Activated effector memory CD4-positive, alpha-beta T cell treated with Interleukin-2 at 50 U/mL for 16 hours (primary cell): ENCODE measurements around the gene SLC1A2.

Source experiments
- DNase-seq: peaks from one replicate; pipeline ENCODE4 v3.0.0-alpha.2; 2020

Gene SLC1A2

DNA sequence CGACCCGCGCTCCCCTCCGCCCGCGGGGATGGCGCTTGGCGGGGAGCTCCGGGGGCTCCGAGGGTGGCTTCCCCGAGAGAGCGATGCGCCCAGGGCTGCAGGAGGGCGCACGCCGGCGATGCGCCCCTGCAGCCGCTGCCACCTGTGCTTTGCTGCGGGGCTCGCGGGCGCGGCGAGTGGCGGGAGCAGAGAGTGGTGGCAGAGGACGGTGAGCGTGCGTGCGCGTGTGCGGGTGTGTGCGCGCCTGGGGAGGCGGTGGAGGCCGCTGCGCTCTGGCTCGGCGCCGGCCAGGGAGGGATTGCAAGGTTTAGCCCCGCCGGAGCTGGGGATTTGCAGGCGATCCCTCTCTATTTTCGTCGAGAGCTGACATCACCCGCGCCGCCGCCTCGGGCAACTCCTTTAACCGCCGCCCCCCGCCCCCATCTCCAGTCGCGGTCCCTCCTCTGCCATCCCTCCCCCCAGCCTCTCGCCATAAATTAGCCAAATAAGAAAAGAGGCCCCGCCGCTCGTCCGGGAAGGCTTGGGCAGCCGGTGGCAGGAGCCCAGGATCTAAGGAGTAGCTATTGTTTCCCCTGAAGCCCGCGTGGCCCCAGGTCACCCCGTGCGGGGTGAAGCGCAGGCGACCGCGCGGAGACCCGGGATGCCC is at the start of gene SLC1A2:
Gene SLC1A2 (minus strand): TSS at position 375 of the 646 bp plus-strand sequence. CDS start 592 bp downstream, outside the sequence.
- no peak for DNase-seq

DNA sequence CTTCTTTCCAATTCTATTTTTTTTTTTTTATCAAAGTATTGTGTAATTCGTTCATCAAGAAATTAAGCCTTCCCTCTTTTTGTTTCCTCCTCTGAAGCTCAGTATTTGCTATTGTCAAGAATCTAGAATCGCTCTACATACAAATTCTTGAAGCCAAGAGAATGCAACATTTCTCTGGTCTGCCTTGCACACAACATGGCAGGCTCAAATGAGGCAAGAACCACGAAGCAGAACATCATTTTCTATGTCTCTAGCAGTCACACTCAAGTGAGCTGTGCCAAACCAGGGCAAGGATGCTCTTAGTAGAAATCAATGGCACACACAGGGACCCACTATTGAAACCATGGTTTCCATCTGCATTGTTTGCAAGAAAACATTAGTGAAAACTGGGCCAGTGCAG is 46.7 kb upstream of the SLC1A2 start:
- no peak for DNase-seq

DNA sequence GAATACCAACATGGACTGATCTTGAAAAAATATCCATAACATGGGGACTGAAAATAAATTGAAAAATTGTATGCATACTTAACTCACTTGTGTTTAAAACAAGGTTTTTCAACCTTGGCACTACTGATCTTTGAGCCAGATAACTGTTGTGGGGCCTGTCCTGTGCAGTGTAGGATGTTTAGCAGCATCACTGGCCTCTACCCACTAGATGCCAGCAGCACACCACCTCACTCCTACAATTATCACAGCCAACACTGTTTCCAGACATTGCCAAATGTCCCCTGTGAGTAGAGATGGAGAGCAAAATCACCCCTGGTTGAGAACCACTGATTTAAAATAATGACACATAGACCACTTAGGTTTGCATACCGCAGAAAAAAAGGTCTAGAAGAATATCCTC is 45.0 kb upstream of the SLC1A2 start:
- no peak for DNase-seq

DNA sequence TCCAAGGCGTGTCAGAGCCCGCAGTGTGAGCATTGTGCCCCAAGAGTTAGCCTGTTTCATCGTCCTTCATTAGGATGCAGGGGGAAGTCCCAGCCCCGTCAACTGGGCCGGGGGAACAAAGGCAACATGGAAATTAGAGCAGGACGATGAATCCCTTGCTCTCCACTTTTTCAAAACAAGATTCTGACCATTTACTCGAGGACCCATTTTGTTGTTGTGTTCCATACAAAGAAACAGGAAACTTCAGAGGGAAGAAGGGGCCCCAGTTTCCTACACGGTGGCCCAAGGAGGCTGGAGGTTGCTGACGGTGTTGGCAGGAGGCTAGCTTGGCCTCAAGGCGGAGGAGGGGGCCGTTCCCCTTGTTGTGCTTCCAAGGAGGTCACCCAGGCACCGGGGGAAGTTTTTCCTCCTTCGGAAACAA is 44.0 kb upstream of the SLC1A2 start:
- no peak for DNase-seq

DNA sequence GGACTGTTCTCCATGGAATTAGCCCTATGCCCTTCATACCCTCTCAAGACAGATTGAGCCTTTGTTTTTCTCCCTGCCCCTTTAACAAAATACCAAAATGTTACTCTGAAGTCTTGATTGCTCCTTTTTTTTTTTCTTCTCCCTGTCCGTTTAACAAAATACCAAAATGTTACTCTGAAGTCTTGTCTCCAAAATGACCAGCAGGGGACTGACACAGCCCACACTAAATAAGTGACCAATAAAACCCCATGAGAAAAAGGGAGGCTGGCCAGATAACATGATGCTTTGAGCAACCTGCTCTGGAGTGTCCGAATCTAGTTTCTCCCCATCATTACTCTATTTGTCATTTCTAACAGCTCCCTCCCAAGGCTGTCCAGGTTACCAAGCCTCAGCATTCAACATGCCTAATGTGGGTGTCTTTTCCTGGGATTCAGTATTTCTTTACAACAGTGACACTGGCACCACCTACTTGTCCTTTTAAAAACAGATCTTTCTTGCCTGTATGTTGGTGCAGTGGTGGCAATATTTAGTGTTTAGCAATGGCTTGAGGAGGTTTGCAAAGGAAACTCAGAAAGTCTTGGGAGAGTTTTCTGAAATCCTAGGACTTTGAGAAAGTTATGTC is 42.7 kb upstream of the SLC1A2 start:
- DNase-seq, result no peak

DNA sequence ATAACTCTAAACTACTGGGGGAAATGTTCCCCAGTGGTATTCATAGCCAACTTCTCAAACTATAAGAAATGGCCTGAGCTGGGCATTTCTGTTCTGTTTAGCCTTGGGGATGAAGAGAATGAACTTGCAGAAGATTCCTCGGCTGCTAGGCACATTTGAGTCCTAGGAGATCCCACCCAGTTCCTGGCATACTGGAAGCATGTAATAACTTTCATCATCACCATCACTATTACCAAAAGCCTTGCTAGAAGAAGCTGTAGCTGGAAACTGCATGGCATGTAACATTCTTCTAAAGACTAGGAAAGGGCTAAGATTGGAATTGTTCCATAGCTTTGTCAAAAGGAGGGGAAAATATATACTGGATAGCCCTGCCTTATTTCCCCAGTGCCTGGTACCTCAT is 40.1 kb upstream of the SLC1A2 start:
- DNase-seq, result no peak

DNA sequence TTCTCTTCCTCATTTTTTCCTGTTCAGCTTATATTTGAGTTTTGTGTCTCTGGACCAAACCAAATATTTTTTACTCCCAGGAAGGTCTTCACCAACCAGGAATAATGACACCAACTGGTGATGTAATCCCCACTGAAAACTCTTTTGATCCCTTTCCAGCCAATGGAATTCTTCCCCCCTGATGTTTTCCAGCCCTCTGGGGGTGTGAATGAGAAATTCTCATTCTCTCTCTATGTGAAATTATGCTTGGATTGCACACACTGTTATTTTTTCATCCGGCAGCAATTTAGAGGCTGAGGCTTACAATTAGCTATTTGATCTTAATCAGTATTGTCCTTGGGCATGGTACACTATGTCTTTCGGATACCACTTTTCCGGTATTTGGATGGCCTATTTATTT is 39.5 kb upstream of the SLC1A2 start:
- no peak for DNase-seq

DNA sequence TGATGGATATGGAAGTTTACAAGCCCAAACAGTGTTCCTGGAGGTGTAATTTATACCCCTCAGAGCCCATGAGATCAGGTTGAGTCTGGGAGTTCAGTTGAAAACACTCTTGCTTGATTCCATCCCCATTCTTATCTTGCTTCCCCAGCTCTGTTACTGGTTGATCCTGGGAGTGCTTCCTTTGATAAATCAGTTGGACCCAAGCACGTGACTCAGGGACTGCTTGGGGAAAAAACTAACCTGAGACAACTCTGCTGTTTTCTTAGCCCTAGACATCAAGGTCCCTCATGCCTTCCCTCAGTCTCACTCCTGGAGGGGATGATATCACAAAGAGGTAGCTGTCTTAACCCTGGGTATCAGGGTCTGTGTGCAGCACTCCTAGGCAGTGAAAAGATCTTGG is 35.0 kb upstream of the SLC1A2 start:
- DNase-seq, result no peak

DNA sequence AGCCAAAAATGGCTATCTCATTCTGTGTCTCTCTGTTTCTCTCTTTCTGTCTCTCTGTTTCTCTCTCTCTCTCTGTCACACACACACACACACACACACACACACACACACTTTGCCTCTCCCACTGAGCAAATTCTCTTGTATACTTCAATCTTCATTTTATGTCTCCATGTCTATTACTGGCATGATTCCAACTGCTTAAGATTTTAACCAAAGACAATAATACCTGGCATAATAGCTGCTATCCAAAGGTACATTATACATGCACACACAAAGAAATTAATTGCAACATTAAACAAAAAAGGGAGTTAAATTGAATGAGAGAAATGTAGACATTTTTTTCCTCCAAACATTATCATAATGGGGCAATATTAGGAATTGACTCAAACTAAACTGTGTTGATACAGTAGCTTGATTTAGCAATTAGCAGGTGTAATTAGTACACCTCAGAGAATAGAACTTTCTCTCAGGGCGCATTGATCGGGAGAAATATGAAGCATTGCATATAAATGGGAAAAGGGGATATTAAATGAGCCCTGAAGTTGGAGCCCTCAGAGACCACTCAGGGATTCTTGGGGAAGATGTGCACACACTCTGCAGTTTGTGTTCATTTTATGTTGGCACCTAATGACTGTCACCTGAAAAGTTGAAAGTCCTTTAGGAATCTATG is 17.4 kb upstream of the SLC1A2 start:
- no peak for DNase-seq

DNA sequence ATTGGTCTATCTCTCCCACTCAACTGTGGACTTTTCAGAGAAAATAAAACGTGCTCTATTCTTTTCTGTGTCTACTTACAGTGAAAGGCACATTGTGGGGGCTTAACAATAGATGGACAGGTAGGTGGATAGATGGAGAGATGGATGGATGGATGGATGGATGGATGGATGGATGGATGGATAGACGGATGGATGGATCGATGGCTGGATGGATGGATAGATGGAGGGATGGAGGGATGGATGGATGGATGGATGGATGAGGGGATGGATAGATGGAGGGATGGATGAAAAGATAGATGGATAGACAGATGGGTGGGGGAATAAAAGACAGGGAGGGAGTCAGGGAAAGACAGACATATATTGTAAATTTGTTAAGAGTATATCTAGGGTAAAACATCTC is 14.2 kb upstream of the SLC1A2 start:
- DNase-seq, result no peak

DNA sequence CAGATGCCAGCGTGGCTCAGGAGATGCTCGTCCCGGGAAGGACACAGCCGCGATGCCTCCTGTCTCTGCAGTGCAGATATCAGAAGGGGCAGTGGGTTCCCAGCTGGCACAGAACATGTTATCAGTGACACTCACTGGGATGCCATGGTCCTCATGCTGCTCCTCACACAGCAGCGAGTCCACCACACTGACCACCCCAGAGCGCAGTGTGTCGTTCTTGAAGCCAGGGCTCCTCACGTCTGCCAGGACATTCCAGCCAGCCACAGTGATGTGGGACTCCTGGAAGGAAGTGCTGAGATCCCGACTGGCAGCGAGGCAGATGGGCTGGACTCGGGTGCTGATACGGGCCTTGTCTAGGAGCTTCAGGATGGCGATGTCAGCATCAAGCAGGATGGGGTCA is 13.1 kb upstream of the SLC1A2 start:
- no peak for DNase-seq

DNA sequence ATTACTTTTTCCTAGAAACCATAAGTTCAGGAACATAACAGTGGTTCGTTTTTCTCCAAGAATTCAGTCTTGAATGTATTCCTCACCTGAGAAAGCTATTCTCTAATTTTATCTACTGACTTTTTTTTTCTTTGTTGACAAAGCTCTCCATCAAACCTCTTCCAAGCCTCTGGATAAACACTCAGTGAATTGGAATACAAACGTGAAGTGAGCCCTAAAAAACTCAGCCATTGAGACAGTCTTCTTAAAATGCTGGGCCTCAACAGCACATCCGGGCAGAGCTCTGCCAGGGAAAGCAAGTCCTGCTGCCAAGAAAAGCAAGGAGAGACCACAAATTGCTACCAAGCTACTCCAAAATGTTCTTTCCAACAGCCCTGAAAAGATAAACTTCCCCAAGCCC is 7.7 kb upstream of the SLC1A2 start:
- DNase-seq, result no peak

DNA sequence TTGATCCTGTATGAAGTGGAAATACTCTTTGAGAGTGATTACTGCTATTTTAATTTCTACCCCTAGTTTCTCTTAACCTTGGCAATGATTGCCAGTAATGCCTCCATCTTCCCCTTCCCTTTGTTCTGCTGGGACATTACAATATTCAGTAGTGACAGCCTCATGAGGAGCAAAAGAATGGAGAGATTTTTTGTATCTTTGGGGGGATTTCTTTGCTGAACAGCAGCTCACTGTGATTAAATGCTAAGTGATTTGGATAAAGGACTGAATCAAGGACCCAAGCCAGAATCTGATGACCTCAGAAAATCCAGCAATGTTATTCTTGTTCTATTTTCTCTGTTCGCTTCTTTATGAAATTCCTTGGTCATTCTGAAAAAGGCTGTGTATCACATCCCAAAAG is 7.0 kb upstream of the SLC1A2 start:
- DNase-seq, result no peak

DNA sequence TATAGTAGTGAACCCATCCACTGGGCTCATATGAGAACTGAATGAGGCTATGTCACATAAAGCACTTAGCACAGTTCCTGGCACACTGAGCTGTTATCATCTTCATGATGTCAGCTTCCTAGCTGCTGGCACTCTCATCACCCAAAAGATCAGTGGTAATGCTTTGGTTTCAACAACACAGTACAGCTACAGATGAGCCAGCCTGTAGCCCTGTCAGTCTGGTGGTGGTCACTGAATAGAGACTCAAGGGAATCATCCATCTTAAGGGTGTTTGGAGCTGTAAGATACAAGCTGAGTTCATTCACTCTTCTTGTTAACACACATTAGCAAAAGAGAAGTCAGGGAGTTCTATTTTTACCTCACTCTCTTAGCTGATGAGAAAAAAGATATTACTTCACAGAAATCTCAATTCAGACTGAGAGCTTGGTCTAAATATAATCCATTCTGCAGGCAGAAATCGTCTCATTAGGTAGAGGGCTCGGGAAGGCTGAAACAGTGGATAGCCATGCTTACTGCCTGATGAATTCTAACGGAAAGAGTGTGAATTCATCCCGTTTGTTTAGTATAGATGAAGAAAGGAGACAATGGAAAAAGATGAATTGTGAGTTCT is 6.3 kb upstream of the SLC1A2 start:
- no peak for DNase-seq

DNA sequence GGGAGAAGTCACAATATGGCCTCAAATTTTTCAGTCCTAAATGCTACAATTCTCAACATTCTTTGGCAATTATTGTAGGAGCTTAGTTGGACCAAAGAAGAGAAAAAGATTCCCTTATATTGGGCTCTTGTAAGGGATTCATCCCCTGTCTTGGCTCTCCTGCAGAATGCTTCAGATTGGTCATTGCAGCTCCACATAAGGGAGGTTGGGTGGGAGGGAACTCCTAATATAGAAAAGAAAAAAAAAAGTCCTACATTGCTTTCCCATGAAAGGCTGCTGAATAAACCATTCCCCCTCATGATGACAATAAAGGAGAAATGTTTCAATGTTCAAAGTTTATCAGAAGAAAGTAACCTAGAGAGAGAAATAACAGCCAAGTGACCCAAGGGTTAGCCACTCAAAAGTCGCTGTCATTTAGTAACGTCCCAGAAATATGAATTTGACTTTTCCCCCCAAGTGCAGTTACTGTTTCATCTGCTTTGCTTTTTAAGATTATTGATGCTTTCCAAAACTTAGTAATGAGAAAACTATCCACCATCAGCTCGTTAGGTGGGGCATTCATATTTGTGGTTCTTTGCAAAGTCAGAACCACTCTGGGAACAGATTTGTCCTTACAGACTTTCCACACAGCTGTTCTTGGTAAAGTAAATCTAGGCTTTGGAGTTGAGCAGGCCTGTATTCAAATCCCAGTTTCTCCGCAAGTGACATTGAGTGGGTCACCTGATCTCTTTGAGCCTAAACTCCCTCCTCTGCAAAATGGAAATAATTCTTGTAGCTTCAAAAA is 5.0 kb upstream of the SLC1A2 start:
- no peak for DNase-seq

DNA sequence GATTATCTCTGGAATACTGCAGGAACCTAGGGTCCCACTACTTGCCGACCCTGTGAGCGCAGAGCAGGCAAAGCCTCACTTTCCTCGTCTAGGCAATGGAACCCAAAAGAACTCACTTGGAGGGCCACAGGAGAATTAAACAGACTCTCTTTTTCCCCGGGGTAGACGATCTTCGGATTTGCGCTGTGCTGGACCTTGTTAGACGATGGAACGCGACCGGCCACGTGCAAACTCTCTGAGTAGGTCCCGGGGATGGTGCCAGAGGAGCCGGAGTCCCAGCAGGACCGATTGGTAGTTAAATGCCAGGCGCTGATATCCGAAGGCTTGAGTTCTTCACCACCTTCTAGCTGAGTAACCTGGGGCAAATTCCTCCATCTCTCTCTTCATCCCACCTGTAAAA is 1.0 kb upstream of the SLC1A2 start:
- DNase-seq, result no peak

DNA sequence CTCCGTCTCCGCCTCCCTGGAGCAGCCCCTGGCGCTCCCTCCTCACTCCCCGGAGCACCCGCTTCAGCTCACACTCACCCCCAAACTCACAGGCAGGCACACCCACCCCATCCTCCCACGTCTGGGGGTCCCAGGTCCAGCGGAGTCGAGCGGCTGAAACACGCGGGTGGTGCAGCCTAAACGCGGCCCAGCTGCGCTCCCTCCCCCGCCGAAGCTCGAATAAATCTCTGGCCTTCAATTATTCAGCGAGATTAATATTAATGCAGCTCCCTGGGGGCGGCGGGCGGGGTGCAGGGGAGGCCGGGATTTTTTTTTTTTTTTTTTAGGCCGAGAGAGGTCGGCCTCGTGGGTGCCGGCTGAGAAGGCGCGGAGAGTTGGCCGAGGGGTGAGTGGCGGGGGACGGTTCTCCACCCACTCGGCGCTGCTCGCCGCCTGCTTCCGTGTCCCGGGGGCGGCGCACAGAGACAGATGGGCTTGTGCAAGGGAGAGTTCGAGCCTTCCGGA is 524 bp upstream of the SLC1A2 start:
- no peak for DNase-seq

DNA sequence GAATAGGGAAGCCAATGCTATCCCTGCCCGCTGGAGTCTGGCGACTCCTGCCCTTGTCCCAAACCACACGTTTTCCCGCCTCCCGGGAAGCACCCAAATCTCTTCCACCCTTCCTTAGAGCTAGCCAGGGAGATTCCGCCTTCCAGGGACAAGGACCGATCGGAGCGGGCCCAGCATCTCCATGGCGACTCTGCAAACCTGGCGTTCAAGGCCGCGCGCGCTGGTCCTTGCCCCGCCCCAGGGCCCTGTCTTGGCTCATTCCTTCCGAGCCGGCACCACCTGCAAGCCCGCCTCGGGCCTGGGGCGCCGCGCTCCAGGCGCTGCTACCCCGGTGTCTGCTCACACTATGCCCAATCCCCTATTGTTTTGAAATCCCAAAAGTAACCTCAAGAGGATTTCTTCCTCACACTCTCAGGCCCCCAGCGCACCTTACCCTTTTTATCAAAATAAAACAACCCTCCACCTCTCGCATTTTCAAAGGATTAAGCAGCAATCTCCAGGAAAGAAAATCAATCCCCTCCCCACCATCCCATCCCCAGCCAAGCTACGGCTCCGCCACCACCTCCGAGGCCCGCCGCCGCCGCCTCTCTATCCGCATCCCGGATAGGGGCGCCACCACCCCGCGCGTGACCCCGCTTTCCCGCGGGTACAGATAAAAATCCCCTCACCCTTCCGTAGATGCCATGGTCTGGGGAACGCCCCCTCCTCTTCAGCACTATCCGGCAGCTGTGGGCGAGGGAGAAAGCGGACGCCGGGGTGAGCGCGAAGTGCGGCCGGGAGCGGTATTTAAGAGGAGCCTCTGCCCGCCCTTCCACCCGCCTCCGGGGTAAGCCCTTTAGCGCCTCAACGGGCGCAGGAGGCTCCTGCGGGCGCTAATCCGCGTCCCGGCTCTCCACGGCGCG is 825 bp downstream of the SLC1A2 start:
- DNase-seq, result no peak

DNA sequence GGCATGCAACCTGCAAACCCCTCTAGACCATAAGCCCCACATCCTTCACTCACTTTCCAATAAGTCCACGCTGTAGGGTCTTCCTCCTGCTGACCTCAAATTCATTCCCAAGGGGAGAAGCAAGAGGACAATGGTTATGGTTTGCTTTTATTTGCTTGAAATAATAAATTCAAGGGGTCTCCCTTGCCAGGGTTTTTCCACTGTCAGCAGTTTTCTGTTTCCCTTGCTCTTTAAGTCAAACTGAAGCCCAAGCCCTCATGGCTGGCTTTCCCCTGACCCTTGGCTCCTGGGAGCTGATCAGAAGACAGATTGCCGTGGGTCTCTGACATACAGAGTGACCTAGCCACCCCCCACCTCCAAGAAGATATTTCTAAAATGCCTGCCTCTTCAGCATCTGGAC is 3.9 kb downstream of the SLC1A2 start:
- no peak for DNase-seq

DNA sequence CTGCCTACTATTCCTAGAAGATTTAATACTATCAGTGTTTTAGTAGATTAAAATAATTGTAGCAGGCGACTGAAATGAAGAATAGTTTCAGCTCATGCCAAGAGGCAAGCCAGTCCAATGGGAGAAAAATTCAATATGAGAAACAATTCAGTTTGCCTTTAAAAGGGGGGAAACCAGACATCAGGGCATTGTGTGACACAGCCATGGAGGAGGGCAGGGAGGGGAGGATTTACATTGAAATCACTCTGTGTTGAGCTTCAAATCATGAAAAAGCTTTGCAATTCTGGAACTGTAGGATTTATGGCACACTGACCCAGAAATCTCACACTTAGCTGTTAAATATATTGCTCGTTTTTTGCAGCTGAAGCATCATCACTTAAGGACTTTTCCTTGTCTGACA is 4.6 kb downstream of the SLC1A2 start:
- DNase-seq, result no peak

DNA sequence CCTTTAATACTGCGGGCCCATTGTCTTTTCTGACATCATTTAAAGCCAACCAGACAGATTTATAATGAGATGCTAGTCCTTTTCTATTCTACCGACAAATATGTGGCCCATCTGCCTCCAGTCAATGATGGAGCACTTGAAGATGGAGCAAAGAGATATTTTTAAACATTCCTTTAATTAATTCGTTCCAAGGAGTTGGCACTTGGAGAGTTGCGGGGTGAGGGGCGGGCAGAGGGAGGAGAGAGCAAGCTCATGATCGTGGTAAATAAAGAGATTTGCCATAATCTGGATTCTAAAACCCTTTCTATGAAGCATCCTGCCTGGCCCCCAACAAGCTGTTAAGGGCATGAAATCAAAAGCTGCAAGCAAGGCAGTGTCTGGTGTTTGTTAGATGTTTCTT is 5.0 kb downstream of the SLC1A2 start:
- DNase-seq, result no peak

DNA sequence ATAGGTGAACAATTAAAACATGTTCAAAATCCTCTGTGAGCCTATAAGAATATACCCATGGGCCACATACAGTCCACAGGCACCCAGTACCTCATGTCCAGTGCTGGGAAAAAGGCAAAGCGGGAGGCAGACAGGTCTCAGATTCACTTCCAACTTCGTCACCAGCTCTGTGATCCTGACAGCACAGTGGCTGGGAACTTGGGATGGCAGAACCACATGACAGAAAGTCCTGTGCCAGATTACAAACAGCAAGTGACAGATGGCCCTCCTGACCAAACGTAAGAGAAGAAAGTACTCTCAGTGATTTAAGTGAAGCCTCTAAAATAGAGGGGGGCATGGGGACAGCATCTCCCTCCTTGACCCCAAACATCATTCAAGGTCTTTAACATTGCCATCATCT is 5.8 kb downstream of the SLC1A2 start:
- DNase-seq, result no peak
